Right forelimb (tissue), 1 donor: ENCODE measurements around the gene GRM3.

Experiments used
- DNase-seq: peaks from one replicate; pipeline ENCODE4 v3.0.0-alpha.2; 2018

The GRM3 gene

DNA sequence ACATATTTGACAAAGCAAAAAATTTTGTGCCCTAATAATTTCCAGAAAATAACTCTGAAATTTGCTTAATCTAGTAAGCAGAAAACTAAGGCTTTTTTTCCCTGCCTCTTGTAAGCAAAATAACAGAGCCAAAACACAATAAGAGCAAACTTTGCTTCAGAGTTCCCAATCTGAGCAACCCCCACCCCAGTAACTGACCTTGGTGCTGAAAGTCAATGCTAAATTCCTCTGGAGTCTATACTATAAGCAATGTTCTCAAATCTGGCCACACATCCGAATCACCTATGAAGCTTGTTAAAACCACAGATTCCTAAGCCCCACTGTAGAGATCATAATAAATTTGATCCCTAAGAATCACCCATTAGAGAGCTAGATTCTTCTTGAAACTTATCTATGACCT is 265.2 kb downstream of the GRM3 start:
- no peak for DNase-seq

- no peak for DNase-seq
Measured at GRCh38 chr7:86911659-86912058, 267.9 kb downstream of the GRM3 start.

DNA sequence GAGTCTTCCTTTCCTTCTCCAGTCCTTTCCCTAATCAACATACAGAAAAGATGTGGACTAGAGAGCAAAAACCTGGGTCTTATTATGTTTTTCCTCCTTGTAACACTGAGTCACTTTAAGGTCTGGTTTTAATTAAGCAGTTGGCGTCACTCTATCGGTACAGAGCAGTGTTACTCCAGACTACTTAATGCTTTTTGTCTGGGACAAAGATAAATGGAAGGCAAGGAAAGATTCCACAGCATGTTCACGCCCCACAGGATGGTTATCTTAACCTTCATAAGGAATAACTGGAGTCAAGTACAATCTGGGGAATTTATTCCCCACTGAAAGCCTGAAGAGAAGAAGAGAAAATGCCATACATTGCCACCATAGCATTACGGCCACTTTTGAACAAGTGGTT is 270.0 kb downstream of the GRM3 start:
- no peak for DNase-seq
